ENCODE results near the gene PDE7B.

DNA sequence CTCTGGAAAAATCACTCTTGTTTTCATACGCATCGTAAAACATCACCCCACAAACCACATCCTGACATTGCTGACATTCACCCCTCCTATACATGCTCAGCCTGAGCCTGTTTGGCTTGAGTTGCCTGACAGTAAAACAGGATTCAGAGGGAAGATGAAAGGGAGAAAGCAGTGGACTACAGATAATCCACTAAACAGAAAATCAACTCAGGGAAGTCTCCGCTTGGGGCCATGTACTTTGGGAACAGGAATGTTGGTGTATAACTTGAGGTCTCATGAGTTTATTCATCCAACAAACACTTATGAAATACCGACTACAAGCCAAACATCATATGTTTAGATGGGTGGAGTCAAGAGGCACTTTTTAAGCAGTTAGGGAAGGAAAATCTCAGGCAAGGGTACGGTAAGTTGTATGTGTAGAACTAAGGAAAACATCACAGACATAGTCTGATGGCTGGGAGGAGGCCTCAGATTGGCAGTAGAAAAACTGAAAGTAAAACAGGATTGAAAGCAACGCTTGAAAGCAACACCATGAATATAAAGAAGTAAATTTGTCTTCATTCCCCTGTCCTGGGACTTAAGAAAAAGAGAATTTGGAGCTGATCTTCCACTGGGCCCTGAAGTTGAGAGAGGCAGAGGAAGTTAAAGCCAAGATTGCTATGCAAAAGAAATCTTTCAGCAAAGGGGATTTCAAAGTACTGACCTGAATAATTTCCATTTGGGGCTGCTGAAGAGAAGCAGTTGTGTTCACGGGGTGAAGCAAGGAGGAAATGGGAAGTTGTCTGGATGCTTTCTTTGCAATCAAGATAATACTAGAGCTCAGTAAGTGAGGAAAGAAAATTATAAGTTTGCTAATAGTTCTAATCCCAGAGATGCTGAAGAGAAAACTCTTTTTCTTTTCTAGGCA lies 28.8 kb downstream of the PDE7B start:
- TF ChIP-seq EZH2 (optimal IDR thresholded peaks at IDR 0.05; ENCODE audit: low read depth, low read length) (no peak), EZH2phosphoT487 (IDR thresholded peaks at IDR 0.05; ENCODE audit: low read length) (no peak)
- TF ChIP-seq, protein P1, sequence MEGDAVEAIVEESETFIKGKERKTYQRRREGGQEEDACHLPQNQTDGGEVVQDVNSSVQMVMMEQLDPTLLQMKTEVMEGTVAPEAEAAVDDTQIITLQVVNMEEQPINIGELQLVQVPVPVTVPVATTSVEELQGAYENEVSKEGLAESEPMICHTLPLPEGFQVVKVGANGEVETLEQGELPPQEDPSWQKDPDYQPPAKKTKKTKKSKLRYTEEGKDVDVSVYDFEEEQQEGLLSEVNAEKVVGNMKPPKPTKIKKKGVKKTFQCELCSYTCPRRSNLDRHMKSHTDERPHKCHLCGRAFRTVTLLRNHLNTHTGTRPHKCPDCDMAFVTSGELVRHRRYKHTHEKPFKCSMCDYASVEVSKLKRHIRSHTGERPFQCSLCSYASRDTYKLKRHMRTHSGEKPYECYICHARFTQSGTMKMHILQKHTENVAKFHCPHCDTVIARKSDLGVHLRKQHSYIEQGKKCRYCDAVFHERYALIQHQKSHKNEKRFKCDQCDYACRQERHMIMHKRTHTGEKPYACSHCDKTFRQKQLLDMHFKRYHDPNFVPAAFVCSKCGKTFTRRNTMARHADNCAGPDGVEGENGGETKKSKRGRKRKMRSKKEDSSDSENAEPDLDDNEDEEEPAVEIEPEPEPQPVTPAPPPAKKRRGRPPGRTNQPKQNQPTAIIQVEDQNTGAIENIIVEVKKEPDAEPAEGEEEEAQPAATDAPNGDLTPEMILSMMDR (IDR thresholded peaks at IDR 0.05; ENCODE audit: low read length) = no peak

Measured in MM.1S (cell line).